HG03520 (cell line): ENCODE measurements around the gene TNFAIP8.
A peak's percentile ranks its signal among the peaks of the same experiment; 100 is the strongest.

Experiments used
- ATAC-seq: cut with Tn5 transposase; IDR thresholded peaks from one replicate; pipeline ENCODE4 v1.9.1; 2021; ENCODE audit warnings: mild to moderate bottlenecking, moderate library complexity; ENCODE audit not compliant: unreplicated experiment

The TNFAIP8 gene

DNA sequence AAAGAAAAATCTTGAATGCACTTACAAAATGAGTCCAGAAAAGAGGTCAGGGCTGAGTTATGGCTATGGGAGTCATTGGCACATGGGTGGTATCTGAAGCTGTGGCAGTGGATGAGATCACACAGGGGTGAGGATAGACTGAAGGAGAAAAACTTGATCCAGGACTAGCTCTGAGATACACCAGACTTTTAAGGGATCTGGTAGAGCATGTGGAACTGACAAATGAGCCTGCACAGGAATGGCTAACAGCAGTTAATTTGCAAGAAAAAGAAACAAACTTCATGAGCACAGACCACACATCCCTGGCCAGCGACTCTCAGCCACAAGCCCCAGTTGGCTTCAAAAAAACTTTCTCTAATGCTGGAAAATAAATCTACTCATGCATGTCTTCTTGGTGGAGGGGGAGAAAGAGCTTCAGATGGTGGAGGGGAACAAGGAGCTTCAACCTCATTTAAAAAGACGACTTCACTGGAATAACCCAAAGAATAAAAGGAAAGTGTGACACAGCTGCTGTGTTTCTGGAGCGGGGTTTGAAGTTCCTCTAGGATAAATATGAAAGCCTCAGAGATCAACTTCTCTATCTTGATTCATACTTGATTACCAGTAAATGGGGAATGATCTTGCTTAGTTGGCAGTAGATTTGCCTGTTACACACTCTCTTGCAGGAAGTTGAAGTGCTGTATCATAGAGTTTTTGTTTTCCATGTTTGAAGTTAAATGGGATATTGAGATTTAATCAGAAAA is 33.6 kb downstream of the TNFAIP8 start:
- no peak for ATAC-seq

DNA sequence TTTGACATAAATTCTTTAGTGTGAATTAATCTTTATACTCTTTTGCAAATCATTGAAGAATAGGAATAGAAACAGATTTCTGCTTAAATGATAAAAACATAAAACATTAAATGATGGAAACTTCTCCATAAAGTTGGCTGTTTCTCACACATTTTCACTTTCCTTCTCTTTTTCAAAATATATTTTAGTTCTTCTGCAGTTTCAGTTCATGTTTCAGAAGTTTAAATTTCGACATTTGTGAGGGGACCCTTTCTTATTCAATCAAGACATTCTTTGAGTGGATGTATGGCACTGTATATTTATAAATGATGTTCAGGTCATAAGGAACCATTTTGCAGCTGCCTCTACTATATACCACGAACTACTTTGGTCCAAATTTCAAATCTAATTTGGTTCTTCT is 34.6 kb downstream of the TNFAIP8 start:
- ATAC-seq = no peak

DNA sequence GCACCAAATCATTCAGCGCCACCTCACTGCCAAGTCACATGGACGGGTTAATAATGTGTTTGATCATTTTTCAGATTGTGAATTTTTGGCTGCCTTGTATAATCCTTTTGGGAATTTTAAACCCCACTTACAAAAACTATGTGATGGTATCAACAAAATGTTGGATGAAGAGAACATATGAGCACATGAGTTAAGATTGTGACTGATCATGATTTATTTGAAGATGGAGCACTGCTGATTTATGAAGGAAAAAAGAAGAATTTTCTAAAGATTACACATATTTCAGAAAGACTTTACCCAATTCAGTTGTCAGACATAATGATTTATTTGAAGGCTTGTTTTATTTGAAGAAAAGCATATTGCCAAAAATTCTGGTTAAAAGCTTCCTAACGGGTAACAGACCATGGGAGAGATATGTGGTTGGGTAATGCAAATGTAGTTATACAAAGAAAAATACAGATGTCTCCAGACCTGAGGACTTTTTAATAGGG is 37.4 kb downstream of the TNFAIP8 start:
- ATAC-seq = no peak

DNA sequence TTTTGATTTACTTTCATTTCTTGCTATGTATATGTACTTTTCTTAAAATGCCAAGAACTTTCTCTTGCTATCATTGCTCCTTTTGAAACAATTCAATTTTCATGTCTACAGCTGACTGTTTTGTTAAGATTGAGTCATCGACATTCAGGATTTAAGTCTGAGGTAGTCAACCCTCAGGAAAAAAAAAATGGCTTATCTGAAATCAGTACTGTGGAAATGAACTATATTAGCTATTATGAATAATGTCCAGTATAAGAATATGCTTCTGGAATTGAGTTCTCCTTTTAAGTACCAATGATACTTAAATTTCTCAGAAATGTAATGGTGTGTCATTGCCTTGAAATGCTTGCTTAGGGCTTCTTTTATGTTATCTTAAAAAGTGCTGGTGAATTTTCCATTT is 37.9 kb downstream of the TNFAIP8 start:
- ATAC-seq = no peak

DNA sequence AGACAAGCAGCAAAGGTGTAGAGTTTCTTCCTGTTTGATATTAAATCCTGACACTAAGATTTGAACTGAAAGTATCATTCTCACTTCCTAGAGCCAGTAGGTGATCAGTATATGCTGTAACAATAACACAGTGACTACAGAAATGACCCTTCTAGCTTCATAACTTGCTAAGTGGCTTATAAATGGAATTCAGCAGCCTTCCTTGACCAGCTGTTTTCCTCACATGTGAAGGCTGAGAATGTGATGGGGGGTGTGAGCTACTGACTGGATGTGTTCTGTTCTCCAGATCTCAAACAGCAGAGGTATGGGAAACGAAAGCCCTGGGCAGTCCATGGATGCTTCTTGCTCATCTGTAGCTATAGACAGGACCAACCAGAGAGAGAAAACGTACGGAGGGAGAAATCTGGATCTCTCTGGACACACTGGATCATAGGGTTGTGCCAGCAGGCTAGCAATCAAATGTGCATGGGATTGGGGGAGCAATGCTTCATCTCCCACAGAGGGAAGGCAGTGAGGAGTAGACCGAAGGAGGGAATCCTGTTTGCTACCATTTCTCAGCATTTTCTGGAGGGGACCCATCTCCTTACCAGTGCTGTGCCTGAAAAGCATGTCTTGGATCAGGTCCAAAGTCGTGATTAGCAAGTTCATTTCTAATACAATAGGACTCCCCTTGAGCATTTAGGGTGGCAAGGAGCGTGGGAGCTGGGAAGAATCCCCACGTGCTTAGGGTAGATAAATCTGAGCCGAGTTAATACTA is 39.4 kb downstream of the TNFAIP8 start:
- ATAC-seq = peak; percentile 47

DNA sequence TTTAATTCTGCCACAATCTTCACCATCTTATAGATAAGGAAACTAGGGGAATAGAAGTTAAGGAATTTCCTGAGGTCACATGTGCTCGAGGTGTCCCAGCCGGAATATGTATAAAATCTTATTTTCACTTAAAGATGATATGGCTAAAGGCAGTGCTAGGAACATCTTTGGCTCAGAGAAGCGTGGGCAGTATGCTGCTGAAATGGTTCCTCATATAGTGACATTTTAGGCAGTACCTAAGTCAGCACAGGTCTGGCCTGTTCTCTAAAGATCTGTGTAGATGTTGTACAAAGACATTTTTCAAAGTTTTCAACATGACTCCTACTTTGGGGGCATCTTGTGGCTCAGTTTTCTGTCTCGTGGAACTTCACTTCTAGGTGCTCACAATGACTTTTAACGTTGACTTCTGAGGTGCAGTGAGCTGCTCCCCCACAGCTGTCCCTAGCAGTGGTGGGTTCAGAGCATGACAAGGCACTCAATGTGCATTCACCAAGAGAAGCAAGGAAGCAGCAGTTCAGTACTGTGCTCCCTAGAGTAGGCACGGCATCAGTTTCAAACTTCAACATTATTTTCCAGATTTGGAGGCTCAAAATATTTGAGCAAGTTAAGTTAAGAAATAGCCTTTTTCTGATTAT is 40.3 kb downstream of the TNFAIP8 start:
- ATAC-seq = no peak

DNA sequence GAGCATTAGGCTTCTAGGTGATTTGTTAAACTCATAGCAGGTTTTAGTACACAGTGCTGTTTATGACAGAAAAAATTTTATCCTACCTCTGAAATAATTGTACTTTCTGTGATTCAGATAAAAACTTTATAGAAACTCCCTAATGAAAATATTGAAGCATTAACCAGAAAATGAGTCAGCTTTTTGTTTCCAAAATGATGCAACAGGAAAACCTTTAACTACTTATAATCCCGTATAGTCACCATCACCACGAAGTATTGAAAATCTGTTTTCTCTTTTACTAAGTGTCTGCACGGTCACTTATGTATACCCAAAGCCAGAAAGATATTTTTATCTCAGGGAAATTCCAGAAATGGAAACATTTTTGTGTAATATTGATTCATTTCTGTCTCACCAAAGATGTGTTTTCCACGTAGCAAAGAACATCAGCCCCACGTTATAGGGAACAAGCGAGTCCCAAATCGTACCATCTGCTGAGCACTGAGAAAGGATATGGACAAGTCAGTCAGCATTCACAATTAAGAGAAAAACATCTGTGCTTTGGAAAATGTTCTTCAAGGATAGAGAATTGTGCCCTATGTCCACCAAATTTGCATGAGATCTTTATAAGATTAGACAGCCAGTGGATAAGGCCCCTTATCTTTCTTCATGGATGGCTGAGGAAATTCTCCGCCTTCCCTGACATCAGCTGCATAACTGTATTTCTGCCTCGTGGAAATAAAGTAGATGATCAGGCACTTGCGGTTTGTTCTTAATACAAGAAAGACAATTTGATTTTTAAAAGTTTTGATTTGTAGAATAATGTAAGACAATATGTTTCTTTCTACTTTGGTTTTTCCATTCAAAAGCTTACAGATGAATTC is 41.9 kb downstream of the TNFAIP8 start:
- ATAC-seq = peak; percentile 48

DNA sequence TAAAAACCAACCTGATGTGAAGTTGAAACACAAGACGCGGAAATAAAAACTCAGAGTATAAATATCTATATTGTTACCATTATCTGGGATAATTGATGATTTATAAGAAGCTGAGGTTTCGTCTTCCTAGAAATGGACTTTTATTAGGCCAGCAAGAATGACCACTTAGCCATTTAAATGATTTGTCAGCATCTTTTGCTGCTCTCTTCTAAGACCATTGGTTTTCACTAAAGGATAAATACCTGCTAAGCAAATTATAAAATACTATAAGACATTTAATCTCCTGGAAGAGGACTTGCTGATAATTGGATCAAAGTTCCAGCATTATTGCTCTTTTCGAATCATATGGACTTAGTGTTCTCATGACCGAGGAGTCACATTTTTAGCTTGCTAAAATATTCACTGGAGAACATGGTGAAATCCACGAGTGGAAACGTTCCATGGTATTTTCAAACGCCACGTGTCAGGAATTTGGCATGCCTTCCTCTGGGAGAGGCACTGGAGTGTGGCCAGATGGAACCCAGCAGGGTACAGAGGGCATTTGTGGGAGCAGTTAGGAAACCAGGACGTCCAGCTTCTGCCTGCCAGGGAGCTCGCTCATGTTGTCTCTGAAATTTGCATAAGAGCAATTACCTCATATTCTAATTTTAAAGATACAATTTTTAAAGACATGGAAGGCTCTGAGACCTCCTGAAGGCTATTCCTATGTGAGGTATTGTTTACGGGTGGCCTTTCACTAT is 43.1 kb downstream of the TNFAIP8 start:
- no peak for ATAC-seq

DNA sequence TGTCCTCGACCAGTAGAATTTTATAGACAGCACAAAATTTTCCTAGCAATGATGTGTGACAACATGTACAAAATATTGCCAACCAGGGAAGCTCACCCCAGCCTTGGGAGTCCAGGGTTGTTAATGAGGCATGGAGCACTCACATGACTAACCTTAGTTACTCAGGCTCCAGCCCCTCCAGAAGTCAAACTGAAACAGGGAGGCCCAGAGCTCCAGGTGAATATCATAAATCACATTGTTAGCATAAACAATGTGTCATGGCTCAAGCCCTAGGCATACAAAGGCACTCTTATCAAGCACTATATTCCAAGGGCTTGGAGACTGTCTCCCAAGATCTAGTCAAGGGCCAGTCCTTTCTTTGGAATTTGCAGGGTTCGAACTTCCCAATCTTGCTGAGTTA is 44.4 kb downstream of the TNFAIP8 start:
- no peak for ATAC-seq

DNA sequence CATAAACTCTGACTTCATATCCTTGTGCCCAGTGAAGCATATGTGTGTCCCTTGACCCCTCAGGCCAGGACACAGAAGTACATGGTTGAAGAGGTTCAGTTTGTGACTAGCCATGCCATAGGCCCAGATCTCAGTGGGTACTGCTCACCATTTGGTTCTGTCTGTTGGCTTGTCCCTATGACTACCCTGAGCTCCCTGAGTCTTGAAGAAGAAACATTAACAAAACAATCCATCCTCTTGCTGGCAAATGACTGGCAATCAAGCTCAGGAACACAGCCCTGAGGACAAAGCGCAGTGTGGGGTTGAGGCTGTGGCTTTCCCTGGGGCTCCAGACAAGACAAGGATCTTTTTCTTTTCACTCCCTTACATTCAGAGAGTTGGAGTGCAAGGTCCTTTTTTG is 46.3 kb downstream of the TNFAIP8 start:
- ATAC-seq = no peak

DNA sequence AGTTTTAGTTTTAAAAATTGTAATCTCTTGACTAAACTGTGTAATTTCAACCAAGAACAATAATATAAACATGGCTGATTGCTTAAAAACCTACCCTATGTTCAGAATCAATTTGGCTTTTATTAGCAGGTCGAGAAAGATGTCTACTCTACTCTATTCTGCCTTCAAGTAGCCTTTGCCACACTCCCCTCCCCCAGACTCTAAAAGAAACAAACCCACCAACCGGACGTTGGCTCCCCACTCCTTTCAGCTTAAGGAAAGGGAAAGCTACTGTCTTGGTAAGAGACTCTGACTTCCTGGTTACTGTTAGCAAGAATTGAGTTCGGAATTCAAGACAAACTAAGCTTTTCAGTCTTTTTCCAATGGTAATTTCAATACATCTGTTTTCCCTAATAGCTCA is 46.7 kb downstream of the TNFAIP8 start:
- no peak for ATAC-seq

DNA sequence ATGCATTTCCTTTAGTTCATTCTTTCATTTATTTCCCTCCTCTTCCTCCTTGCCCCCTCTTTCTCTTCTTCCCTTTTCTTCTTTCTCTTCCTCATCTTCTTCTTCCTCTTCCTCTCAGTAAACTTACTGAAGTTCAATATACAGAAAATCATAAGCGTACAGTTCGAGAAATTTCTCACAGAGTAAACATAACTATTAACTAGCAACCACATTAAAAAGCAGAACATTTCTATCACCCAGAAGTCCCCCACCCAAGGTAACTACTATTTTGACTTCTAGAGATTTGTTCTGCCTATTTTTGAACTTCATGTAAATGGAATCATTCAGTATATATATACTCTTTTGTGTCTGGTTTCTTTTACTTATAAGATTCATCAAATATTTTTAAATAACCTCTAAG is 48.2 kb downstream of the TNFAIP8 start:
- no peak for ATAC-seq

DNA sequence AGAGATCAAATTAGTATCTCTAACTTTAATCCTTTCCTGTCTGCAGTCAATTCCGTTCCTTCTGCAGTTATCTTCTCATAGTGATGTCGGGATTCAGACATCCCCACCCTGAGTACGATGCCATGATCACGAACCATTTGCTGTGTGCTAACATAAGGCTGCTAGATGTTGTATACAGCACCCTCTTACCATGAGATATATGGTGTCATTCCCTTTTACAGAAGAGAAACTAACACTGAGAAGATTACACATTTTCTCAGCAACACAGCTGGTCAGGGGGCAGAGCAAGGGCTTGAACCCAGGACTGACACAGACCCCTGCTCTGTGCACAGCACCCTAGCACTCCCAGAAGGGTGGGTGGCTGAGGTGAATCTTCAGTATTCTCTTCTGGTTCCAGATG is 49.6 kb downstream of the TNFAIP8 start:
- no peak for ATAC-seq

DNA sequence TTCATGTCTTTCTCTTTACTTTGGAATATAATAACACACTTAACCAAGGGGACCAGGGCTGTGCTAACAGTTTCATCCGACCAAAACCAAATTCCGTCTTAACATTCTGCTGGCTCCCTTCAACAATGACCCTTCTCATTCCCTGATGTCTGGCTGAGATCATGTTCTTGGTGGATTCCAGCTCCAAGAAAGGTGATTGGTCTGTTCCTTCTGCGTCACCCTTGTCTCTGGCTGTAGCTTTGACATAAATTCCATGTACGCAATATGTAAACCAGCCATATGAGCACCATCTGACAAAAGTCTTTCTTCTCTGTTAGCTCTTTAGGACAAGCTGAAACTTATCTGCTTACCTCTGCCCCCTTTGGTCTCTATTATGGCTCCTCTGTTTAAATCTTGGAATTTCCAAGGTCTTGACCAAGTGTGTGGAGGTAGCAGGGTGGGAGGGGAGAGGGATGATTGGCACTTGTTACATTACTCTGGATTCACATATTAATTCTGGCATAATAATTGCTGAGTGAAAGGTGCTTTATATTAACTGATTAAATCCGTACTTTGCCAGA is 50.8 kb downstream of the TNFAIP8 start:
- ATAC-seq = no peak

DNA sequence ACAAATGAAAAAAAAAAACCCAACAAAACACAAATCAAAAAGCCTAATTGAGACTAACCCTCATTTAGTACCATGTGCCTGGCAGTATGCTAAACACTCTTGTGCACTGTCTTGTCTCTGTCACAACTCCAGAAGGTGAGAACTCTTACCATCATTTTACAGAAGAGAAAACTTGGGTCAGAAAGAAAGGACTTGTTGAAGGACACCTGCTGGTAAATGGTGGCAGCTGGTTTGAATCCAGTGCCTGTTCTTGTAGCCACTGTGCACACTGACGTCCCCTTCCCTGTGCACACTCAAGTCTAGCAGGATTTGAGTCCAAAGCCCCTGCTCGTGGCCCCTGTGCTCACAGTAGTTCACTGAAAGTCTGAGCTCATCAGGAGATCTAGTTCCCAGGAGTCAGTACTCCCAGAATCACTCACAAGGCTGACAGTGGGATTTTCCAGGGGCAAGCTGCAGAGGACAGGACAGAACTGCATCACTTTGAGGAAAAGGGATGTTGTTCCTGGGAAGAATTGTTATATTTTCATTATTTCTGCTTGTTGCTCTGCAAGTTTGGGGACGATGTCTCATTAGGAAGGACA is 53.5 kb downstream of the TNFAIP8 start:
- no peak for ATAC-seq

DNA sequence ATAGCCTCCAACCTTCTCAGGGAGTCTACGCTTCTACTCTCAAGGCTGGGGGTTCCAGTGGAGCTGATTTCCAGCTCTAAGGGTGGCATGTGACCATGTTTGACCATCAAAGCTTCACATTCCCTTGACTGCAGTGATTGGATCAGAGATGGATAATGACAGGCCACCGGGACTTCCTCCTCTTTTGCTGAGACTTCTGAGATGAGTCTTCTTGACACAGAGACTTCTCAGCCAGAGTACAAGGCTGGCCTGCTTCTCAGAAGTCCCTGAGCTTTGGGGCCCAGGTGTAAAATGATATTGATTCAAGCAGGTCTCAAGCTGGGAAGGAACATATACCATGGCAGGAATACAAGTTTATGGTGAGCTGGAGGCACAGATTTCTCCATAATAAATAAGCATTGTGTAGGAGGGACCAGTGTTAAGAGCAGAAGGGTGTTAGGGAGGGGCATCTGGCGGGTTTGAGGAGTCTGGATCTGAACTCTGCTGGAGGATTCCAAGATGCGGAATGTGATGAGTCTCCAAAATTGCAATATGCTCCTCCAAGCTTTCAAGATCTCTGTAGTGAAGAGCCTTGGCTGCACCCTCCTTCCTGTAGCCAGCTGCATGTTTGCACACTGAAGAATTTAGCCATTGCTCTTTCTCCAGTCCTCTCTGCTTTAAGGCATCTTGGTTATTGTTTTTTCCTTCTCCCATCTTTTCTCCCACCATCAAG is 54.8 kb downstream of the TNFAIP8 start:
- no peak for ATAC-seq

DNA sequence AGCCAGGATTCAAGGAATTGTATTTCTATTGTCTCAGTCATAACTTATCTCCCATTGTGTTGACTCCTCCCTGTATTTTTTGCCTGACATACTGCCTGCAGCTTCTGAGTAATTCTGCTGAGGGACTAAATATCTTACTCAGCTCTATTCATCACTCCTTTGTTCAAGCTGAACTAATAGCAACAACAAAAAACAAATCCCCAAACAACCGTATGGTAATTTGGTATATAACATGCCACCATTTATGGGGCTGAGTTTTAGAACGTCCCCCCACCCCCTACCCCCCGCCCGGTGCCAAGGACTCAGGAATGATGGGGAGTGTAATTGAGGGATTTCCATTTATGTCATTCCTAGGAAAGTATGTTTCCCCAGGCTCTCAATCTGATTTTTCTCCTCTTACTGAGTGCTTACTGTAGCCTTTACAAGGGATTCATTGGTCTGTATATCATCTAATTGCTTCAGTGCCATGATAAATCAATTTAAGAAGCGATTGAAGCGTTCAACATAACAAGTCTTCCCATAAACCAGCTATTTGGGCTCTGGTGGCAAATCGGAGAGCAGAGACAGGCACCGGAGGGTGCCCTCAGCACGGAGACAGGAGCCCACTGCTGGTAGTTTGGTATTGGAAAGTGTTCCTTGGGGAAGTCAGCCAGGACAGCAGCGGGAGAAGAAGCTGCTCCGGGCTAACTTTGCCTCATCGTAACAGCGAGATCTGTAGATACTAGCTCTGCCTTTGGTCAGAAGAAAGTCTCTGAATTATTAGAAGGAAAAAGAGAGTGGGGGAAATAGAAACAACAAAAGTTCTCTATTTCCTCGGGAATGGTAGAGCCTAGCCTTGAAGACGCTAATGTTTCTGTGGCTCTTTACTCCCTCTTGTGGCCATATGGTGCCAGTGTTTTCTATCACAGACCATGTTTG is 55.8 kb downstream of the TNFAIP8 start:
- ATAC-seq = peak; percentile 60
